ENCODE results near the gene CCDC33.

The CCDC33 gene

GRCh38 chr15:74385733-74386132, 149.6 kb downstream of the CCDC33 start:
- Histone ChIP-seq H3K27me3 (ENCODE audit: control insufficient read depth, insufficient read depth, low read length) (no peaks in the 10 kb centered on the region), H3K36me3 (ENCODE audit: control insufficient read depth, insufficient read depth, low read length) (no peaks in the 10 kb centered on the region)

More at GRCh38 chr15:74385733-74386132, 149.6 kb downstream of the CCDC33 start:
- no peak overlapping the region for H3K9ac ChIP-seq (ENCODE audit: low read depth, low read length)
- no peaks in the 10 kb centered on the region for H3K4me1 ChIP-seq (ENCODE audit: control insufficient read depth, insufficient read depth, low read length)
- H3K4me3 ChIP-seq (ENCODE audit: low read depth, low read length) = no peak overlapping the region
- no peaks in the 10 kb centered on the region for H3K9me3 ChIP-seq (ENCODE audit: control insufficient read depth, insufficient read depth, low read length)

Measured in iPS-15b (cell line).